Prostate gland (tissue), 2 donors: Measurements from ENCODE around the gene CRTAC1.

Source experiments
- CTCF ChIP-seq, 4 experiments: fragments of 200-600 bp in 2 of 4; fragments of 450-650 bp in 2 of 4; sonication (generic) in 2 of 4; IDR thresholded peaks; 1 replicate in 3 of 4; 2 replicates in 1 of 4; pipeline ENCODE4 v1.5.1; 2016 to 2019; ENCODE audit warnings: antibody characterized with exemption in 4 of 4, mild to moderate bottlenecking in 2 of 4, moderate library complexity in 2 of 4
- POLR2A ChIP-seq: fragments of 450-650 bp; IDR thresholded peaks from one replicate; pipeline ENCODE4 v1.6.1; 2016; ENCODE audit warnings: antibody characterized with exemption, mild to moderate bottlenecking

- TF ChIP-seq POLR2A (no peak), CTCF (IDR thresholded peaks at IDR 0.05) (no peak)
Measured at GRCh38 chr10:98019784-98020183, 10.6 kb downstream of the CRTAC1 start.
